Kidney epithelial cell (primary cell): Measurements from ENCODE around the gene ARMC12. TPM values are rescaled to one million over a fixed set of nuclear protein-coding genes. Genes with fewer than 3 reads are reported as not detected.

Experiments
- DNase-seq: peaks from one replicate; pipeline ENCODE4 v3.0.0-alpha.2; 2010; ENCODE audit warnings: low read depth
- H3K27me3 ChIP-seq: 2 replicates; pipeline ENCODE4 v1.6.0; 2011; ENCODE audit warnings: low read length; ENCODE audit not compliant: control insufficient read depth, insufficient read depth
- H3K36me3 ChIP-seq: 2 replicates; pipeline ENCODE4 v1.5.1; 2011; ENCODE audit warnings: low read length; ENCODE audit not compliant: control insufficient read depth, insufficient read depth
- H3K4me3 ChIP-seq: 2 replicates; pipeline ENCODE4 v1.5.1; 2011; ENCODE audit warnings: low read depth, mild to moderate bottlenecking, control low read depth, low read length
- total RNA-seq: library from RNA; depleted of rRNA; stranded (reverse); fragments of >200 nt; gene quantifications from 2 replicates; pipeline ENCODE4 v1.2.3, GENCODE V29; 2015
- TF ChIP-seq, protein P1 (sequence below): IDR thresholded peaks from 2 replicates; pipeline ENCODE4 v1.5.1; 2011; ENCODE audit warnings: mild to moderate bottlenecking, moderate library complexity, low read length, control low read depth, inconsistent platforms; ENCODE audit not compliant: insufficient read depth, poor library complexity, severe bottlenecking

ARMC12 gene
- total RNA-seq, 1 donor from 2014 or later: 0.29 TPM

DNA sequence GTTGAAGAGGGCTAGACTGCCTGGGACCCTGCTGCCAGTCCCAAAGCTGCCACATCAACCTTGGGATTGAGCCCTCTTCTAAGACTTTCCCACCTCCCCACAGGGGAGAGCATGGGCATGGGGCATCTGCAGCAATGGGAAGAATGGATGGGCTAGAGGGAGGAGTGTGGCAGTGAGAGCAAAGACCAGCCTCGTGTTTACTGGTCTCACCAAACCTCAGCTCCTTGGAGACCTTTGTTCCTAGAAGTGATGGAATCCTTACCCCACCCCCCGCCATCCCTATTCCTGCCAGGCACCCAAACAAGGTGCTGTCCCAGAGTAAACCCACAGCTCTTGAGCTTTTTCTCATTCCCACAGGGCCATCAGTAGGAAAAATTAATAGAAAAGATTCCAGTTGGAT is 20.0 kb upstream of the ARMC12 start:
- DNase-seq: no peak
- H3K4me3 ChIP-seq: no peak overlapping the region
- H3K27me3 ChIP-seq: no peaks in the 10 kb centered on the region
- TF ChIP-seq, protein P1, sequence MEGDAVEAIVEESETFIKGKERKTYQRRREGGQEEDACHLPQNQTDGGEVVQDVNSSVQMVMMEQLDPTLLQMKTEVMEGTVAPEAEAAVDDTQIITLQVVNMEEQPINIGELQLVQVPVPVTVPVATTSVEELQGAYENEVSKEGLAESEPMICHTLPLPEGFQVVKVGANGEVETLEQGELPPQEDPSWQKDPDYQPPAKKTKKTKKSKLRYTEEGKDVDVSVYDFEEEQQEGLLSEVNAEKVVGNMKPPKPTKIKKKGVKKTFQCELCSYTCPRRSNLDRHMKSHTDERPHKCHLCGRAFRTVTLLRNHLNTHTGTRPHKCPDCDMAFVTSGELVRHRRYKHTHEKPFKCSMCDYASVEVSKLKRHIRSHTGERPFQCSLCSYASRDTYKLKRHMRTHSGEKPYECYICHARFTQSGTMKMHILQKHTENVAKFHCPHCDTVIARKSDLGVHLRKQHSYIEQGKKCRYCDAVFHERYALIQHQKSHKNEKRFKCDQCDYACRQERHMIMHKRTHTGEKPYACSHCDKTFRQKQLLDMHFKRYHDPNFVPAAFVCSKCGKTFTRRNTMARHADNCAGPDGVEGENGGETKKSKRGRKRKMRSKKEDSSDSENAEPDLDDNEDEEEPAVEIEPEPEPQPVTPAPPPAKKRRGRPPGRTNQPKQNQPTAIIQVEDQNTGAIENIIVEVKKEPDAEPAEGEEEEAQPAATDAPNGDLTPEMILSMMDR: no peak
- H3K36me3 ChIP-seq: no peaks in the 10 kb centered on the region

DNA sequence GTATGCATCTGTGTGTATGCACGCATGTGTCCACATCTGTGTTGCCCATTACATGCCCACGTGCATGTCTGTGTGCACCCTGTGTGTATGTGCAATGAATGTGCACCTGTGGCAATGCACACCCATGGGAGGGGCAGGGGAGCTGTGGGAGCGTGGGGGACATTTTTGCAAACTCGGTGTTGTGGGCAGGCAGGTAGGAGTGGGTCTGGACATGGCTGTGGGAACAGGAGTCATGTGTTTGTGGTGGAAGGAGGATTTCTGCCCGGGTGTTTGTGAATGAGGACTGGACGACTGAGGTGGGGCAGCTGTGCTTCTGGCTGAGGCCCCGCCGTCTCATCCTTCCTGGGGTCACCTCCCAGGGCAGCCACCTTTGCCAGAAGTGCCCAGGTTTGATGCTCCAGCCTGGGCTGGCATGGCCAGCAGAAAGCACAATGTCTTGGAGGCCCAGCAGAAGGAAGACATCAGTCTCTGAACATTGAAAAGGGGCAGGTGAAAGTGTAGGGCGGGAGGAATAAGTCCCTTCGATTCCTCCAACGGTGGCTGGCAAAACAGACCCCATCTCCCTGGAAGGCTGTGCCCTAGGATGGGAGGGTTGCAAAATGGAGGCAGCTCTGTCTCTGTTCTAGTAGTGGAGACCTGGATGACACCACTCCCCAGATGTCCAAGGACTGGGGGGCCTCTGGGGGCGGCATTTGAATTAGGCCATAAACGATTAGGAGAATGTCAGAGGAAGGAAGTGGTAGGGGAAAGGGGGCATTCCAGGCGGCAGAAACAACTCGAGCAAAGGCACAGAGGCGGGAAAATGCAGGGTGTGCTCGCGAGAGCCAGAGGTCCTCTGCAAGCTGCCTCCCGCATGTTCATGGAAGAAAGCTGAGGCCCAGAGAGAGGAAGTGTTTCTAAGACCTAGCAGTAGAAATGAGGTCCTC is 19.1 kb upstream of the ARMC12 start:
- H3K27me3 ChIP-seq: no peaks in the 10 kb centered on the region
- DNase-seq: no peak
- TF ChIP-seq, protein P1: no peak
- H3K36me3 ChIP-seq: no peaks in the 10 kb centered on the region
- H3K4me3 ChIP-seq: no peak overlapping the region

DNA sequence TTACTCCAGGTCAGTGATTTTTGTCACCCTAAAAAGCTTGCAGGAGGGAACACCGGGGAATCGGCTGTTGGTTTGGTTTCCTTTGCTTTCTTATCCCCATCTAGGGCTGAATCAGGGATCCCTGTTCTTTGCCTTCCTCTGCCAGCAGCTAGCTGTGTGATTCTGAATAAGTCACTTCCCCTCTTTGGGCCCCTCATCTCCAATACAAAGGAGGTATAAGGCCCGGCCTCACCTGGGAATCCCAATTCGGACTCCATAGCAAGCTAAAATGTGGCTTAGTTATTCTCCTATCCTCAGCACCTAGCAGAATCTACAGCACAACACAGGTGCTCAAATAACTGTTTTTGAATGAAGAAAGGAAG is 18.5 kb upstream of the ARMC12 start:
- H3K36me3 ChIP-seq: no peaks in the 10 kb centered on the region
- TF ChIP-seq, protein P1: no peak
- no peak for DNase-seq
- H3K4me3 ChIP-seq: no peak overlapping the region
- no peaks in the 10 kb centered on the region for H3K27me3 ChIP-seq

DNA sequence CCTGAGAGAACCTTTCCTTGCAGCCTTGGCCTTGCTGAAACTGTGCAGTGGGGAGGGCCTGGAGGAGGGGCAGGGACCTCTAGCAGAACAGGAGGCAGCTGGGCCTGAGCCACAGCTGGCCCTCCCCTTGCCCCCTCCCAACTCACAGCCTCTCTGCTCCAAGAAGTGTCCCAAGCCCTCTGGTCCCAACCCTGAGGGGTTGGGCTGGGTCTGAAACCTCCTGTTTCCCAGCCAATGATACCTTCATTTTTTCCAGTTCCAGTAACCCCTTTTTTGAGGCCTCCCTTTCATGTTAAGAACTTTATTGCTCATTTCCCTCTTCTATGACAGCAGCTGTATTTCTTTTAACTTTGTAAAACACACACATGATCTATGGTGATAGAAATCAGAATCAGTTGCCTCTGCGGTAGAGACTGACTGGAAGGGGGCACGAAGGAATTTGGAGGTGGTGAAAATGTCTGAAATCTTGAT is 17.9 kb upstream of the ARMC12 start:
- Histone ChIP-seq H3K4me3 (no peak overlapping the region), H3K36me3 (no peaks in the 10 kb centered on the region), H3K27me3 (no peaks in the 10 kb centered on the region)
- no peak for DNase-seq
- TF ChIP-seq, protein P1: no peak

DNA sequence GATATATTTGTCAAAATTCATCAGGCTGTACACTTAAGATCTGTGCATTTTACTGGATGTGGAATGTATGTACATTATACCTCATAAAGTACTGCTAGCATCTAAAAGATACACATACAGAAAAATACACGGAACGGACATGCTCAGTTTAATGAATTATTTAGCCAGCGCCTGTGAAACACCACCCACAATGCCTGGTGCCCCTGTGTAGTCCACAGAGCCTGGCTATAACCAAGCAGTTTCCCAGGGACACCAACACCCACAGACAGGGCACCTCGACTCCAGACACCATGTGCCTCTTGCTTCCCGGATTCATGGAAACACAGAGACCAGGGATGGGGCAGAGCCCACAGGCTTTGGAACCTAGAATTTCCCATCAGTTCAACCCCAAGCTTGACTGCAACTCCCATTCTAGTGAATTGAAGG is 17.4 kb upstream of the ARMC12 start:
- TF ChIP-seq, protein P1: no peak
- Histone ChIP-seq H3K4me3 (no peak overlapping the region), H3K27me3 (no peaks in the 10 kb centered on the region), H3K36me3 (no peaks in the 10 kb centered on the region)
- no peak for DNase-seq
